SK-N-SH (cell line): ENCODE results near the gene RASSF1. TPM values are rescaled to one million over a fixed set of nuclear protein-coding genes. Genes with fewer than 3 reads are reported as not detected.
"Not testable (repeated sequence)": the region's sequence is repeated elsewhere in the genome, so short reads cannot be mapped to it uniquely, and the experiment has no call there.

Experiments used
- CTCF ChIA-PET: fragments of 300-600, 350-600 bp; formaldehyde crosslinking; extraction: SDS; loops from one replicate; lab custom pipeline; 2021; lab: Yijun Ruan, JAX
- POLR2A ChIA-PET: fragments of 350-600 bp; sonication (Branson Sonifier 250); formaldehyde crosslinking; extraction: SDS; loops from one replicate; lab custom pipeline; 2020; ENCODE audit warnings: antibody characterized with exemption, inconsistent platforms; lab: Yijun Ruan, JAX
- DNase-seq: peaks from one replicate; pipeline ENCODE4 v3.0.0; 2012
- H2AFZ ChIP-seq: fragments of 200-600 bp; sonication (generic); 2 replicates; pipeline ENCODE4 v1.8.1; 2016; ENCODE audit warnings: antibody characterized with exemption, mild to moderate bottlenecking, low read depth
- H3F3A ChIP-seq: fragments of 200-600 bp; sonication (generic); replicated peaks from 2 replicates; pipeline ENCODE3; 2016; ENCODE audit warnings: antibody characterized with exemption, mild to moderate bottlenecking; ENCODE audit not compliant: insufficient read depth
- H3K27ac ChIP-seq, 2 experiments: fragments of 200-500 bp in 1 of 2; fragments of 200-600 bp in 1 of 2; sonication (Bioruptor generic) in 1 of 2; sonication (generic), shearing (Covaris generic) in 1 of 2; 2 replicates each; pipeline versions ENCODE4 v1.5.1 to v1.6.1; 2014 to 2016; ENCODE audit warnings: low read depth in 2 of 2, inconsistent platforms in 1 of 2, low read length in 1 of 2, mild to moderate bottlenecking in 1 of 2, mixed read lengths in 1 of 2
- H3K27me3 ChIP-seq: fragments of 200-600 bp; sonication (generic), shearing (Covaris generic); 2 replicates; pipeline ENCODE4 v1.6.1; 2016; ENCODE audit warnings: mixed run types; ENCODE audit not compliant: insufficient read depth
- H3K36me3 ChIP-seq, 2 experiments: fragments of 200-500 bp in 1 of 2; fragments of 200-600 bp in 1 of 2; sonication (Bioruptor generic) in 1 of 2; sonication (generic) in 1 of 2; replicated peaks in 1 of 2; 2 replicates each; pipeline versions ENCODE3 to v1.5.1; 2014 to 2016; ENCODE audit warnings: low read length in 1 of 2, mild to moderate bottlenecking in 1 of 2; ENCODE audit not compliant: insufficient read depth in 2 of 2, control insufficient read depth in 1 of 2
- H3K4me1 ChIP-seq, 2 experiments: fragments of 200-500 bp in 1 of 2; fragments of 200-600 bp in 1 of 2; sonication (Bioruptor generic) in 1 of 2; sonication (generic), shearing (Covaris generic) in 1 of 2; 2 replicates each; pipeline versions ENCODE4 v1.5.1 to v1.6.1; 2014 to 2016; ENCODE audit warnings: low read depth in 1 of 2, low read length in 1 of 2, mixed run types in 1 of 2; ENCODE audit not compliant: insufficient read depth in 2 of 2, control insufficient read depth in 1 of 2
- H3K4me2 ChIP-seq: fragments of 200-600 bp; sonication (generic), shearing (Covaris generic); 2 replicates; pipeline ENCODE4 v1.6.1; 2017; ENCODE audit warnings: mixed run types
- H3K4me3 ChIP-seq, 2 experiments: fragments of 200-500 bp in 1 of 2; fragments of 200-600 bp in 1 of 2; sonication (Bioruptor generic) in 1 of 2; sonication (generic), shearing (Covaris generic) in 1 of 2; 2 replicates each; pipeline versions ENCODE4 v1.5.1 to v1.8.1; 2014 to 2016; ENCODE audit warnings: low read depth in 2 of 2, inconsistent platforms in 1 of 2, low read length in 1 of 2, mild to moderate bottlenecking in 1 of 2, mixed read lengths in 1 of 2, moderate library complexity in 1 of 2
- H3K79me2 ChIP-seq: fragments of 200-600 bp; sonication (generic); 2 replicates; pipeline ENCODE4 v1.8.1; 2017; ENCODE audit warnings: mild to moderate bottlenecking; ENCODE audit not compliant: insufficient read depth
- H3K9ac ChIP-seq: fragments of 200-600 bp; sonication (generic); 2 replicates; pipeline ENCODE4 v1.6.1; 2017; ENCODE audit warnings: mixed run types
- H3K9me2 ChIP-seq: fragments of 200-600 bp; sonication (generic); 2 replicates; pipeline ENCODE4 v1.6.1; 2017; ENCODE audit warnings: mixed run types
- H3K9me3 ChIP-seq: fragments of 200-600 bp; sonication (generic); 2 replicates; pipeline ENCODE4 v1.6.1; 2017; ENCODE audit warnings: mixed run types, mild to moderate bottlenecking, moderate library complexity
- H4K20me1 ChIP-seq: fragments of 200-600 bp; sonication (generic); 2 replicates; pipeline ENCODE4 v1.6.1; 2017; ENCODE audit warnings: mild to moderate bottlenecking, mixed run types; ENCODE audit not compliant: insufficient read depth
- EZH2phosphoT487 ChIP-seq: fragments of 200-600 bp; sonication (generic); IDR thresholded peaks from 2 replicates; pipeline ENCODE4 v1.6.1; 2017; ENCODE audit warnings: low read depth, mixed run types, mild to moderate bottlenecking, antibody characterized with exemption, moderate library complexity, borderline replicate concordance
- FOSL2 ChIP-seq: IDR thresholded peaks from 2 replicates; pipeline ENCODE4 v1.4.0; 2012; ENCODE audit warnings: low read depth, mild to moderate bottlenecking, moderate library complexity, borderline replicate concordance
- JUND ChIP-seq: IDR thresholded peaks from 2 replicates; pipeline ENCODE4 v1.4.0; 2012
- RXRA ChIP-seq: IDR thresholded peaks from 2 replicates; pipeline ENCODE4 v1.4.0; 2012; ENCODE audit warnings: low read depth, mild to moderate bottlenecking, borderline replicate concordance
- WGBS: methylation state at CpG from one replicate; pipeline ENCODE4 v1.1.6; 2017; ENCODE audit warnings: low lambda C conversion rate; 5-methylcytosine and 5-hydroxymethylcytosine counted together
- polyA plus RNA-seq, 3 experiments: library from polyadenylated mRNA; depleted of rRNA; stranded (reverse); fragments of >200 nt; gene quantifications; 2 replicates each; pipeline ENCODE4 v1.2.3, GENCODE V29; 2012

Gene RASSF1
- polyA plus RNA-seq, 1 of the 3 experiments (the other 2 are of a cell fraction) = 28.1 TPM

- H3K79me2 ChIP-seq = peaks cover 14% of the 10 kb centered on the region
- peaks cover 3 to 29% of the 10 kb centered on the region in 2 experiments for H3K36me3 ChIP-seq
- H3K9me2 ChIP-seq = no peaks in the 10 kb centered on the region
- H3K4me2 ChIP-seq = no peak overlapping the region
- H3K27me3 ChIP-seq = no peaks in the 10 kb centered on the region
- TF ChIP-seq EZH2phosphoT487 (no peak), FOSL2 (no peak), JUND (no peak), RXRA (no peak)
- H4K20me1 ChIP-seq = no peaks in the 10 kb centered on the region
- CTCF ChIA-PET = interaction anchor here (1.3 to 2.6 kb wide), 3 partner anchors 12 to 40 kb away, joined by 3 to 11 read pairs (median 4); no protein-coding TSS in a partner anchor
- no peak for DNase-seq
- 94% methylated on average over 18 of the region's 28 CpGs for WGBS
- POLR2A ChIA-PET = no interaction called here
- peaks cover 0 to 6% of the 10 kb centered on the region in 2 experiments; a peak in 1 of 4 replicates for H3K4me1 ChIP-seq
- no peak overlapping the region for H3K27ac ChIP-seq
- H3F3A ChIP-seq = peaks cover 3% of the 10 kb centered on the region
- H2AFZ ChIP-seq = no peak overlapping the region
- H3K4me3 ChIP-seq = no peak overlapping the region
- no peaks in the 10 kb centered on the region for H3K9me3 ChIP-seq
- H3K9ac ChIP-seq = no peak overlapping the region
These were observed 54.1 kb downstream of the RASSF1 start for GRCh38 chr3:50286322-50287227.

GRCh38 chr3:50284121-50284520 is 56.5 kb downstream of the RASSF1 start:
- H3K27ac ChIP-seq, H3K79me2 ChIP-seq, H3K9me2 ChIP-seq, H3K27me3 ChIP-seq, H3K4me3 ChIP-seq, H3K9me3 ChIP-seq, H3K9ac ChIP-seq, H2AFZ ChIP-seq, DNase-seq, H4K20me1 ChIP-seq, H3K4me1 ChIP-seq, H3F3A ChIP-seq, H3K4me2 ChIP-seq, POLR2A ChIA-PET: not testable (repeated sequence)
- CTCF ChIA-PET = interaction anchor here (1.0 to 2.1 kb wide), 5 partner anchors 9 to 259 kb away, joined by 3 to 11 read pairs (median 3); no protein-coding TSS in a partner anchor
- 88% methylated on average over 6 of the region's 6 CpGs for WGBS
- H3K36me3 ChIP-seq = peaks cover 0 to 18% of the 10 kb centered on the region in 2 experiments

Other genes with a start within 250 kb of the RASSF1 start
- gene SEMA3F, start 185.5 kb downstream of the RASSF1 start, polyA plus RNA-seq (2012; rRNA removed) = 23.9 and 30.4 TPM in 2 replicates
- gene GNAT1, start 149.2 kb downstream of the RASSF1 start, polyA plus RNA-seq (2012; rRNA removed) = not detected in 2 replicates
- 0.84 and 0.89 TPM in 2 replicates for gene SLC38A3, start 135.6 kb downstream of the RASSF1 start, polyA plus RNA-seq (2012; rRNA removed)
- 641 and 649 TPM in 2 replicates for gene GNAI2, start 104.6 kb downstream of the RASSF1 start, polyA plus RNA-seq (2012; rRNA removed)
- 12.4 and 14.9 TPM in 2 replicates for gene SEMA3B, start 71.7 kb downstream of the RASSF1 start, polyA plus RNA-seq (2012; rRNA removed)
- gene LSMEM2, start 61.7 kb downstream of the RASSF1 start, polyA plus RNA-seq (2012; rRNA removed) = 0.03 TPM in 1 of 2 replicates, not detected in the other
- 52.4 and 73.2 TPM in 2 replicates for gene IFRD2, start 48.4 kb downstream of the RASSF1 start, polyA plus RNA-seq (2012; rRNA removed)
- gene HYAL3, start 41.4 kb downstream of the RASSF1 start, polyA plus RNA-seq (2012; rRNA removed) = 7.8 and 8.4 TPM in 2 replicates
- 10.4 and 10.5 TPM in 2 replicates for gene NAA80, start 41.4 kb downstream of the RASSF1 start, polyA plus RNA-seq (2012; rRNA removed)
- 0.30 and 0.49 TPM in 2 replicates for gene HYAL1, start 37.3 kb downstream of the RASSF1 start, polyA plus RNA-seq (2012; rRNA removed)
- gene HYAL2, start 18.1 kb downstream of the RASSF1 start, polyA plus RNA-seq (2012; rRNA removed) = 135 and 151 TPM in 2 replicates
- 58.7 and 79.3 TPM in 2 replicates for gene TUSC2, start 12.6 kb downstream of the RASSF1 start, polyA plus RNA-seq (2012; rRNA removed)
- 0.83 and 0.95 TPM in 2 replicates for gene ZMYND10, start 4.9 kb upstream of the RASSF1 start, polyA plus RNA-seq (2012; rRNA removed)
- gene NPRL2, start 9.9 kb upstream of the RASSF1 start, polyA plus RNA-seq (2012; rRNA removed) = 43.6 and 56.2 TPM in 2 replicates
- gene CYB561D2, start 10.0 kb upstream of the RASSF1 start, polyA plus RNA-seq (2012; rRNA removed) = 40.7 and 46.5 TPM in 2 replicates
- gene TMEM115, start 18.7 kb upstream of the RASSF1 start, polyA plus RNA-seq (2012; rRNA removed) = 47.8 and 49.2 TPM in 2 replicates
- 1.1 and 2.8 TPM in 2 replicates for gene CACNA2D2, start 162.8 kb upstream of the RASSF1 start, polyA plus RNA-seq (2012; rRNA removed)
- gene C3orf18, start 226.9 kb upstream of the RASSF1 start, polyA plus RNA-seq (2012; rRNA removed) = 19.7 and 27.2 TPM in 2 replicates
- 15.4 and 21.7 TPM in 2 replicates for gene HEMK1, start 228.7 kb upstream of the RASSF1 start, polyA plus RNA-seq (2012; rRNA removed)